ENCODE data around the gene CCNH.

Gene CCNH

GRCh38 chr5:87403409-87403808, 9.3 kb downstream of the CCNH start:
- no peak for DNase-seq (ENCODE audit: low spot score)

- DNase-seq (ENCODE audit: low spot score), result no peak
These were observed 11.1 kb downstream of the CCNH start for GRCh38 chr5:87401626-87402025.

- no peak for DNase-seq (ENCODE audit: low spot score)
These were observed 12.3 kb downstream of the CCNH start for GRCh38 chr5:87400305-87400899.

GRCh38 chr5:87399720-87400119, 13.0 kb downstream of the CCNH start:
- no peak for DNase-seq (ENCODE audit: low spot score)

- no peak for DNase-seq (ENCODE audit: low spot score)
These were observed 13.6 kb downstream of the CCNH start for GRCh38 chr5:87398981-87399614.

GRCh38 chr5:87394411-87395165, 18.1 kb downstream of the CCNH start:
- no peak for DNase-seq (ENCODE audit: low spot score)

GRCh38 chr5:87393331-87393730, 19.4 kb downstream of the CCNH start:
- DNase-seq (ENCODE audit: low spot score), result no peak

GRCh38 chr5:87392801-87393200, 19.9 kb downstream of the CCNH start:
- no peak for DNase-seq (ENCODE audit: low spot score)

- no peak for DNase-seq (ENCODE audit: low spot score)
These were observed 20.6 kb downstream of the CCNH start for GRCh38 chr5:87392170-87392569.

- no peak for DNase-seq (ENCODE audit: low spot score)
These were observed 22.0 kb downstream of the CCNH start for GRCh38 chr5:87390576-87391199.

GRCh38 chr5:87390075-87390474, 22.7 kb downstream of the CCNH start:
- no peak for DNase-seq (ENCODE audit: low spot score)

- no peak for DNase-seq (ENCODE audit: low spot score)
These were observed 23.3 kb downstream of the CCNH start for GRCh38 chr5:87389296-87390034.

- no peak for DNase-seq (ENCODE audit: low spot score)
These were observed 24.6 kb downstream of the CCNH start for GRCh38 chr5:87388129-87388528.

- DNase-seq (ENCODE audit: low spot score), result no peak
These were observed 26.9 kb downstream of the CCNH start for GRCh38 chr5:87385802-87386201.

GRCh38 chr5:87383216-87383615, 29.5 kb downstream of the CCNH start:
- no peak for DNase-seq (ENCODE audit: low spot score)

GRCh38 chr5:87382224-87382623, 30.5 kb downstream of the CCNH start:
- no peak for DNase-seq (ENCODE audit: low spot score)

GRCh38 chr5:87372705-87373104, 40.0 kb downstream of the CCNH start:
- no peak for DNase-seq (ENCODE audit: low spot score)

GRCh38 chr5:87369431-87369830, 43.3 kb downstream of the CCNH start:
- no peak for DNase-seq (ENCODE audit: low spot score)

GRCh38 chr5:87368601-87369000, 44.1 kb downstream of the CCNH start:
- DNase-seq (ENCODE audit: low spot score), result no peak

- DNase-seq (ENCODE audit: low spot score), result no peak
These were observed 45.5 kb downstream of the CCNH start for GRCh38 chr5:87367243-87367642.

- DNase-seq (ENCODE audit: low spot score), result no peak
These were observed 51.1 kb downstream of the CCNH start for GRCh38 chr5:87361536-87362213.

GRCh38 chr5:87361031-87361445, 51.7 kb downstream of the CCNH start:
- DNase-seq (ENCODE audit: low spot score), result no peak

Measured in HuH-7 (cell line).